Measurements from ENCODE around the gene KCNK4. TPM values are rescaled to one million over a fixed set of nuclear protein-coding genes. Genes with fewer than 3 reads are reported as not detected.

KCNK4 gene
- total RNA-seq, 2 donors from 2014 or later = not detected

GRCh38 chr11:64347193-64347867, 56.2 kb downstream of the KCNK4 start:
- H3K36me3 ChIP-seq = no peaks in the 10 kb centered on the region
- H3K4me3 ChIP-seq = no peak overlapping the region
- H3K9me3 ChIP-seq = no peaks in the 10 kb centered on the region
- no peak overlapping the region for H3K27ac ChIP-seq
- no peak for TF ChIP-seq CTCF (IDR thresholded peaks at IDR 0.05)
- peaks cover 0 to 17% of the 10 kb centered on the region in 2 donors for H3K4me1 ChIP-seq
- DNase-seq (ENCODE audit: low spot score) = no peak
- no peaks in the 10 kb centered on the region for H3K27me3 ChIP-seq

GRCh38 chr11:64348383-64349024, 57.4 kb downstream of the KCNK4 start:
- H3K27ac ChIP-seq = no peak overlapping the region
- no peaks in the 10 kb centered on the region for H3K27me3 ChIP-seq
- no peak overlapping the region for H3K4me3 ChIP-seq
- DNase-seq (ENCODE audit: low spot score) = no peak
- H3K9me3 ChIP-seq = no peaks in the 10 kb centered on the region
- no peak for TF ChIP-seq CTCF (IDR thresholded peaks at IDR 0.05)
- peaks cover 0 to 5% of the 10 kb centered on the region in 2 donors for H3K4me1 ChIP-seq
- no peaks in the 10 kb centered on the region for H3K36me3 ChIP-seq

- DNase-seq (ENCODE audit: low spot score) = no peak
- no peak overlapping the region for H3K27ac ChIP-seq
- TF ChIP-seq CTCF (IDR thresholded peaks at IDR 0.05) = no peak
- H3K9me3 ChIP-seq = no peaks in the 10 kb centered on the region
- H3K27me3 ChIP-seq = no peaks in the 10 kb centered on the region
- no peak overlapping the region for H3K4me3 ChIP-seq
- no peaks in the 10 kb centered on the region for H3K36me3 ChIP-seq
- peaks cover 0 to under 1% of the 10 kb centered on the region in 2 donors for H3K4me1 ChIP-seq
These were observed 57.9 kb downstream of the KCNK4 start for GRCh38 chr11:64349025-64349387.

- H3K27ac ChIP-seq = no peak overlapping the region
- H3K9me3 ChIP-seq = no peaks in the 10 kb centered on the region
- H3K4me1 ChIP-seq = peaks cover 0 to 2% of the 10 kb centered on the region in 2 donors
- H3K36me3 ChIP-seq = no peaks in the 10 kb centered on the region
- no peak overlapping the region for H3K4me3 ChIP-seq
- H3K27me3 ChIP-seq = no peaks in the 10 kb centered on the region
- DNase-seq (ENCODE audit: low spot score) = no peak
- no peak for TF ChIP-seq CTCF (IDR thresholded peaks at IDR 0.05)
These were observed 58.3 kb downstream of the KCNK4 start for GRCh38 chr11:64349404-64349803.

Small RNA genes within 50 kb of the gene (microRNA-seq; reads per million reads assigned to microRNA genes)
- 0.71 reads per million in 2 donors for gene MIR7155 (ENCODE audit: borderline number of aligned reads in 2 of 2, borderline replicate concordance in 1 of 2)

Other genes with a start within 250 kb of the KCNK4 start
- 10 to 100 TPM; 50.7 to 59.0 TPM for gene MACROD1, start 125.2 kb upstream of the KCNK4 start, total RNA-seq
- 100 to 1,000 TPM in 1 of 2 donors, 10 to 100 TPM in 1; 88.9 to 114 TPM for gene STIP1, start 105.1 kb upstream of the KCNK4 start, total RNA-seq
- gene FERMT3, start 84.6 kb upstream of the KCNK4 start, total RNA-seq = 10 to 100 TPM in 1 of 2 donors, 1 to 10 TPM in 1; 6.3 to 19.4 TPM
- 10 to 100 TPM; 86.0 to 95.8 TPM for gene TRPT1, start 65.1 kb upstream of the KCNK4 start, total RNA-seq
- 10 to 100 TPM; 73.3 to 95.6 TPM for gene NUDT22, start 65.0 kb upstream of the KCNK4 start, total RNA-seq
- gene DNAJC4, start 60.8 kb upstream of the KCNK4 start, total RNA-seq = 10 to 100 TPM; 24.7 to 32.1 TPM
- gene VEGFB, start 56.7 kb upstream of the KCNK4 start, total RNA-seq = 100 to 1,000 TPM; 153 to 201 TPM
- gene FKBP2, start 50.2 kb upstream of the KCNK4 start, total RNA-seq = 10 to 100 TPM; 59.1 to 83.4 TPM
- gene PPP1R14B, start 44.4 kb upstream of the KCNK4 start, total RNA-seq = 10 to 100 TPM; 76.4 to 99.2 TPM
- gene PLCB3, start 39.8 kb upstream of the KCNK4 start, total RNA-seq = 10 to 100 TPM in 1 of 2 donors, 1 to 10 TPM in 1; 7.5 to 15.5 TPM
- 100 to 1,000 TPM; 120 to 122 TPM for gene BAD, start 6.6 kb upstream of the KCNK4 start, total RNA-seq
- 10 to 100 TPM; 22.1 to 23.5 TPM for gene GPR137, start 5.5 kb upstream of the KCNK4 start, total RNA-seq
- gene CATSPERZ, start 9.1 kb downstream of the KCNK4 start, total RNA-seq = not detected
- gene ESRRA, start 14.2 kb downstream of the KCNK4 start, total RNA-seq = 100 to 1,000 TPM; 164 to 190 TPM
- 100 to 1,000 TPM; 110 to 151 TPM for gene TRMT112, start 26.3 kb downstream of the KCNK4 start, total RNA-seq
- 100 to 1,000 TPM; 401 to 435 TPM for gene PRDX5, start 26.8 kb downstream of the KCNK4 start, total RNA-seq
- gene CCDC88B, start 48.9 kb downstream of the KCNK4 start, total RNA-seq = 10 to 100 TPM; 11.7 to 12.0 TPM
- gene RPS6KA4, start 67.9 kb downstream of the KCNK4 start, total RNA-seq = 10 to 100 TPM; 11.4 to 22.2 TPM